Mucosa of descending colon (tissue), 3 donors: ENCODE results near the gene IMPDH1. TPM values are rescaled to one million over a fixed set of nuclear protein-coding genes. Genes with fewer than 3 reads are reported as not detected.

Experiments used
- ATAC-seq: fragments of 200-7000 bp; cut with Tn5 transposase; one replicate; pipeline ENCODE4 v1.9.1; 2020; ENCODE audit warnings: mild to moderate bottlenecking, moderate library complexity
- DNase-seq, 3 donors: peaks; one replicate each; pipeline ENCODE4 v3.0.0-alpha.2; 2020
- H3K36me3 ChIP-seq: fragments of 200-600 bp; one replicate; pipeline ENCODE4 v1.8.0; 2021; ENCODE audit warnings: low read depth, mild to moderate bottlenecking
- H3K4me1 ChIP-seq: fragments of 200-600 bp; one replicate; pipeline ENCODE4 v1.8.0; 2021; ENCODE audit warnings: low read depth, mild to moderate bottlenecking
- H3K4me3 ChIP-seq: fragments of 200-600 bp; one replicate; pipeline ENCODE4 v1.8.0; 2021; ENCODE audit warnings: mild to moderate bottlenecking
- H3K9me3 ChIP-seq: fragments of 200-600 bp; one replicate; pipeline ENCODE4 v1.8.0; 2021; ENCODE audit warnings: mild to moderate bottlenecking
- CTCF ChIP-seq: fragments of 200-600 bp; IDR thresholded peaks from one replicate; pipeline ENCODE4 v1.8.0; 2022; ENCODE audit warnings: antibody characterized with exemption, mild to moderate bottlenecking
- intact Hi-C, 2 donors: fragments of 100-400 bp; cut with DNase I in 1 of 2; cut with micrococcal nuclease in 1 of 2; formaldehyde crosslinking; loops; one replicate each; pipeline versions ENCODE4 v1.11.0 to v1.11.1; 2022; cut with DNase I, micrococcal nuclease
- total RNA-seq, 3 donors: library from RNA; stranded (reverse); fragmentation: NEBNext Ultra II Directional in 2 of 3; extraction: Animal tissue kit (Norgen Biotek cat#: 25700) in 2 of 3; gene quantifications; one replicate each; pipeline versions ENCODE4 v1.2.1 to v1.2.4, GENCODE V29; 2021 to 2023
- donor health status: DM: no; HTN: no; CAD: no; lungs with moderate emphysema.
- donor health status: DM: no; HTN: no; CAD: no.
- donor health status: DM: no; HTN: yes; CAD: no.

The IMPDH1 gene
- total RNA-seq, 3 donors from 2014 or later, result 21.3 to 37.0 (median 35.5) TPM

- no peaks in the 10 kb centered on the region for H3K4me1 ChIP-seq
- no peaks in the 10 kb centered on the region for H3K36me3 ChIP-seq
- intact Hi-C loops, result no loop called here
- ATAC-seq, result no peak
- no peak for TF ChIP-seq CTCF
- no peak for DNase-seq
- no peaks in the 10 kb centered on the region for H3K9me3 ChIP-seq
- H3K4me3 ChIP-seq, result no peak overlapping the region
Observed at GRCh38 chr7:128396357-128396756, 13.4 kb downstream of the IMPDH1 start.

GRCh38 chr7:128395748-128396147 is 14.0 kb downstream of the IMPDH1 start:
- Histone ChIP-seq H3K4me1 (no peaks in the 10 kb centered on the region), H3K9me3 (no peaks in the 10 kb centered on the region), H3K36me3 (no peaks in the 10 kb centered on the region), H3K4me3 (no peak overlapping the region)
- intact Hi-C loops, result no loop called here
- ATAC-seq (no peak), DNase-seq (no peak)
- TF ChIP-seq CTCF, result no peak

GRCh38 chr7:128394904-128395496 is 14.8 kb downstream of the IMPDH1 start:
- Histone ChIP-seq H3K36me3 (no peaks in the 10 kb centered on the region), H3K4me3 (no peak overlapping the region), H3K9me3 (no peaks in the 10 kb centered on the region), H3K4me1 (no peaks in the 10 kb centered on the region)
- intact Hi-C loops, result no loop called here
- no peak for DNase-seq
- no peak for TF ChIP-seq CTCF
- ATAC-seq, result no peak

- H3K4me3 ChIP-seq, result no peak overlapping the region
- DNase-seq, result no peak
- H3K9me3 ChIP-seq, result no peaks in the 10 kb centered on the region
- TF ChIP-seq CTCF, result no peak
- intact Hi-C loops, result no loop called here
- no peak for ATAC-seq
- H3K36me3 ChIP-seq, result no peaks in the 10 kb centered on the region
- H3K4me1 ChIP-seq, result no peaks in the 10 kb centered on the region
Observed at GRCh38 chr7:128393526-128394330, 16.1 kb downstream of the IMPDH1 start.

- no peak for TF ChIP-seq CTCF
- Histone ChIP-seq H3K4me3 (no peak overlapping the region), H3K9me3 (no peaks in the 10 kb centered on the region), H3K4me1 (no peaks in the 10 kb centered on the region), H3K36me3 (no peaks in the 10 kb centered on the region)
- no peak for DNase-seq
- ATAC-seq, result no peak
- intact Hi-C loops, result no loop called here
Observed at GRCh38 chr7:128392446-128393327, 17.1 kb downstream of the IMPDH1 start.
